Cardiac muscle cell (in vitro differentiated cells and primary cell): ENCODE measurements around the gene TOMM22. TPM values are rescaled to one million over a fixed set of nuclear protein-coding genes. Genes with fewer than 3 reads are reported as not detected.

Source experiments
- DNase-seq, 2 donors: peaks; one replicate each; pipeline versions ENCODE4 v3.0.0 to v3.0.0-alpha.2; 2010 to 2017; ENCODE audit warnings: low read depth in 1 of 2, low spot score in 1 of 2
- H3K27ac ChIP-seq: fragments of 200-600 bp; sonication (generic); 2 replicates; pipeline ENCODE4 v1.5.1; 2016
- H3K27me3 ChIP-seq: fragments of 200-600 bp; sonication (generic); 2 replicates; pipeline ENCODE4 v1.6.0; 2016; ENCODE audit warnings: control low read depth
- H3K36me3 ChIP-seq: fragments of 200-600 bp; sonication (generic); 2 replicates; pipeline ENCODE4 v1.5.1; 2016; ENCODE audit warnings: control low read depth
- H3K4me1 ChIP-seq: fragments of 200-600 bp; sonication (generic); 2 replicates; pipeline ENCODE4 v1.8.1; 2017; ENCODE audit warnings: low read depth, mild to moderate bottlenecking, mixed run types
- H3K4me3 ChIP-seq: fragments of 200-600 bp; sonication (generic); 2 replicates; pipeline ENCODE4 v1.5.1; 2016; ENCODE audit warnings: mild to moderate bottlenecking
- H3K9me3 ChIP-seq: fragments of 200-600 bp; sonication (generic); 2 replicates; pipeline ENCODE4 v1.5.1; 2017; ENCODE audit warnings: low read depth, mild to moderate bottlenecking, control low read depth
- polyA plus RNA-seq: library from polyadenylated mRNA; unstranded; fragments of >200 nt; fragmentation: Nextera tagmentation; extraction: Ambion mirVana; gene quantifications from 2 replicates; pipeline ENCODE4 v1.2.1, GENCODE V29; 2016
- total RNA-seq: library from RNA; depleted of rRNA; stranded (reverse); fragments of >200 nt; gene quantifications from 2 replicates; pipeline ENCODE4 v1.2.3, GENCODE V29; 2016
- TF ChIP-seq, protein P1 (sequence below): IDR thresholded peaks from 2 replicates; pipeline ENCODE4 v1.5.1; 2012; ENCODE audit warnings: low read depth, mild to moderate bottlenecking, low read length

TOMM22 gene
- total and polyA plus RNA-seq, 2 experiments from 2014 or later = 46.2 to 151 TPM

DNA sequence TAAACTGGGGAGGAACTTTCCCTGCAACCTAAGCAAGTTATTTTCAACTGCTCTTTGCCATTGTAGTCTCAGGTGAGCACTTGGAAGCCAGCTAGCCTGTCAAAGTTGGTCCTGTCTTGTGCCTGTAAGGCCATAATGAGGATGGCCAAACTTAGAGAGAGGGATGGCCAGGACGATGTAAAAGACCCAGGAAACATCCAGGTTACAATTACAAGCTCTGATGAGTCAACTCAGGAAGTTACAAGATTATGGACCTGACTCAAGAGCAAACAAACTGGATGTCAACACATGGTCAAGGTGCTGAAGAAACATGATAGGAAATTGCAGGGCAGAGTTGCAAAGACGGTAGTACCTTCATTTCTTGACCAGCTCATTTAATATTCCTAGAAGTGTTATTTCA, 25.6 kb downstream of the TOMM22 start:
- Histone ChIP-seq H3K9me3 (no peaks in the 10 kb centered on the region), H3K27me3 (no peaks in the 10 kb centered on the region), H3K4me3 (peak overlapping the region; percentile 86), H3K36me3 (peaks cover 10% of the 10 kb centered on the region), H3K4me1 (peaks cover 24% of the 10 kb centered on the region), H3K27ac (no peak overlapping the region)
- peak in 1 of 2 donors; percentile 33 for DNase-seq
- TF ChIP-seq, protein P1, sequence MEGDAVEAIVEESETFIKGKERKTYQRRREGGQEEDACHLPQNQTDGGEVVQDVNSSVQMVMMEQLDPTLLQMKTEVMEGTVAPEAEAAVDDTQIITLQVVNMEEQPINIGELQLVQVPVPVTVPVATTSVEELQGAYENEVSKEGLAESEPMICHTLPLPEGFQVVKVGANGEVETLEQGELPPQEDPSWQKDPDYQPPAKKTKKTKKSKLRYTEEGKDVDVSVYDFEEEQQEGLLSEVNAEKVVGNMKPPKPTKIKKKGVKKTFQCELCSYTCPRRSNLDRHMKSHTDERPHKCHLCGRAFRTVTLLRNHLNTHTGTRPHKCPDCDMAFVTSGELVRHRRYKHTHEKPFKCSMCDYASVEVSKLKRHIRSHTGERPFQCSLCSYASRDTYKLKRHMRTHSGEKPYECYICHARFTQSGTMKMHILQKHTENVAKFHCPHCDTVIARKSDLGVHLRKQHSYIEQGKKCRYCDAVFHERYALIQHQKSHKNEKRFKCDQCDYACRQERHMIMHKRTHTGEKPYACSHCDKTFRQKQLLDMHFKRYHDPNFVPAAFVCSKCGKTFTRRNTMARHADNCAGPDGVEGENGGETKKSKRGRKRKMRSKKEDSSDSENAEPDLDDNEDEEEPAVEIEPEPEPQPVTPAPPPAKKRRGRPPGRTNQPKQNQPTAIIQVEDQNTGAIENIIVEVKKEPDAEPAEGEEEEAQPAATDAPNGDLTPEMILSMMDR = no peak

DNA sequence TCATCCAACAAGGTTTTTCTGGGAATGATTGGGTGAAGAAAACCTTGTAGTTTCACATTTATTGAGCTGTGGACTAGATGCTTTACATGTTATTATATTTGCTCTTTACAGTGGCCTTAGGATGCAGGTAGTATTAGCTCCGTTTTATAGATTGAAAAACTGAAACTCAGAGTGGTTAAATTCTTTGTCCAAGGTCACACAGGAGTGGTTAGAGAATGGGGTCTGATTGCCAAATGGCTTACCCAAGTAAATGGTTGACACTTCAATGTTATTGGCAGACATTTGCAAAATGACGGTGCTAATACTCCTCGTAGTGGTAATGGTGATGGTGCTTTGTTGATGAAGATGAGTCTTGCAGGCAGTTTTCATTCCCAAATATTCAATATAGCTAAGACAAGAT, 26.2 kb downstream of the TOMM22 start:
- H3K9me3 ChIP-seq = no peaks in the 10 kb centered on the region
- H3K4me1 ChIP-seq = peaks cover 30% of the 10 kb centered on the region
- peaks cover 10% of the 10 kb centered on the region for H3K36me3 ChIP-seq
- no peak overlapping the region for H3K27ac ChIP-seq
- TF ChIP-seq, protein P1 = no peak
- H3K27me3 ChIP-seq = no peaks in the 10 kb centered on the region
- H3K4me3 ChIP-seq = no peak overlapping the region
- no peak for DNase-seq

GRCh38 chr22:38709306-38709705, 27.5 kb downstream of the TOMM22 start:
- H3K27ac ChIP-seq = no peak overlapping the region
- peaks cover 43% of the 10 kb centered on the region for H3K4me1 ChIP-seq
- no peaks in the 10 kb centered on the region for H3K9me3 ChIP-seq
- no peak for DNase-seq
- TF ChIP-seq, protein P1 = no peak
- no peaks in the 10 kb centered on the region for H3K27me3 ChIP-seq
- no peak overlapping the region for H3K4me3 ChIP-seq
- H3K36me3 ChIP-seq = peaks cover 10% of the 10 kb centered on the region

DNA sequence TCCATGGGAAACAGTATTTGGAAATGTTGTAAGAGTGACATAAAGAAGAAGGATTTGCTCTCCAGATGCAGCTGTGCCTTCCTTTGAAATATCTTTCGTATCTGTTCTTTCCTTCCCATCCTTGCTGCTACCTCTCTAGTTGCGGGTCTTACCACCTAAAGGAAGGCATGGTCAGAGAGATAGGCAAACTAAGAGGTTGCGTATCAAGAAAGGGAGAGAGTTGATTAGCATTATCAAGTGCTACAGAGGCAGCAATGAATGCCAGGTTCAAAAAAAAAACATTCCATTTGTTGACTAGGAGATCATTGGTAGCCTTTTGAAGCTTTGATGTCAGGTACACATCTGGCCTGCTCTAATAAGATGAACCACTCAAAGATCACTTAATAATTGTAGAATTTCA, 28.6 kb downstream of the TOMM22 start:
- Histone ChIP-seq H3K36me3 (peaks cover 10% of the 10 kb centered on the region), H3K9me3 (no peaks in the 10 kb centered on the region), H3K27ac (no peak overlapping the region), H3K27me3 (no peaks in the 10 kb centered on the region), H3K4me1 (peaks cover 50% of the 10 kb centered on the region), H3K4me3 (no peak overlapping the region)
- DNase-seq = no peak
- TF ChIP-seq, protein P1 = no peak

GRCh38 chr22:38710866-38711265, 29.1 kb downstream of the TOMM22 start:
- H3K36me3 ChIP-seq = peaks cover 10% of the 10 kb centered on the region
- TF ChIP-seq, protein P1 = no peak
- no peaks in the 10 kb centered on the region for H3K27me3 ChIP-seq
- peaks cover 50% of the 10 kb centered on the region for H3K4me1 ChIP-seq
- no peak overlapping the region for H3K4me3 ChIP-seq
- H3K9me3 ChIP-seq = no peaks in the 10 kb centered on the region
- no peak for DNase-seq
- H3K27ac ChIP-seq = no peak overlapping the region
